Small intestine (tissue), 7 donors: ENCODE data around the gene ZHX3. TPM values are rescaled to one million over a fixed set of nuclear protein-coding genes. Genes with fewer than 3 reads are reported as not detected.
"Not testable (repeated sequence)": the region's sequence is repeated elsewhere in the genome, so short reads cannot be mapped to it uniquely, and the experiment has no call there.

ENCODE experiments used
- DNase-seq, 2 donors: peaks; one replicate each; pipeline versions ENCODE4 v3.0.0 to v3.0.0-alpha.2; 2013
- FAIRE-seq: peaks from 2 replicates; lab custom pipeline; 2012; peaks lifted over from hg19 to GRCh38; lab: Jason Lieb, UNC
- H3K27ac ChIP-seq, 3 donors: one replicate each; pipeline ENCODE4 v1.5.1; 2013; ENCODE audit warnings: low read length in 2 of 3, mild to moderate bottlenecking in 2 of 3, control low read depth in 1 of 3, inconsistent platforms in 1 of 3, low read depth in 1 of 3, moderate library complexity in 1 of 3
- H3K27me3 ChIP-seq, 3 donors: one replicate each; pipeline ENCODE4 v1.6.1; 2013; ENCODE audit warnings: low read length in 3 of 3, inconsistent platforms in 1 of 3; ENCODE audit not compliant: control insufficient read depth in 3 of 3, insufficient read depth in 3 of 3
- H3K36me3 ChIP-seq, 3 donors: one replicate each; pipeline ENCODE4 v1.6.1; 2013; ENCODE audit warnings: low read length in 3 of 3, inconsistent platforms in 1 of 3, low read depth in 1 of 3, mild to moderate bottlenecking in 1 of 3, moderate library complexity in 1 of 3; ENCODE audit not compliant: control insufficient read depth in 3 of 3, insufficient read depth in 2 of 3
- H3K4me1 ChIP-seq, 3 donors: one replicate each; pipeline ENCODE4 v1.6.1; 2013; ENCODE audit warnings: low read length in 2 of 3, inconsistent platforms in 1 of 3, low read depth in 1 of 3, mild to moderate bottlenecking in 1 of 3, moderate library complexity in 1 of 3; ENCODE audit not compliant: control insufficient read depth in 3 of 3, insufficient read depth in 2 of 3
- H3K4me3 ChIP-seq, 3 donors: one replicate each; pipeline ENCODE4 v1.5.1; 2013; ENCODE audit warnings: low read length in 3 of 3, control low read depth in 1 of 3, inconsistent platforms in 1 of 3, low read depth in 1 of 3, mild to moderate bottlenecking in 1 of 3, moderate library complexity in 1 of 3
- H3K9me3 ChIP-seq, 2 donors: one replicate each; pipeline ENCODE4 v1.6.1; 2013; ENCODE audit warnings: low read depth in 1 of 2, low read length in 1 of 2; ENCODE audit not compliant: control insufficient read depth in 2 of 2, insufficient read depth in 1 of 2
- WGBS, 3 donors: extraction: QIAGEN DNeasy Blood & Tissue Kit; methylation state at CpG; one replicate each; pipeline ENCODE4 v1.1.7; 2013; 5-methylcytosine and 5-hydroxymethylcytosine counted together
- polyA plus RNA-seq, 4 donors: library from polyadenylated mRNA; stranded (reverse) in 3 of 4; unstranded in 1 of 4; fragments of 200-250 nt in 3 of 4; fragments of 120-200 nt in 1 of 4; gene quantifications; one replicate each; pipeline versions ENCODE4 v1.2.1 to v1.2.3, GENCODE V29; 2013
- donor health status: healthy with polysubstance abuse.
- donor health status: control.
- donor health status: control.
- donor health status: Bipolar disorder and iron deficiency.
- donor health status: healthy.

The ZHX3 gene
- polyA plus RNA-seq, 4 donors: 6.0 to 18.3 (median 10.2) TPM

DNA sequence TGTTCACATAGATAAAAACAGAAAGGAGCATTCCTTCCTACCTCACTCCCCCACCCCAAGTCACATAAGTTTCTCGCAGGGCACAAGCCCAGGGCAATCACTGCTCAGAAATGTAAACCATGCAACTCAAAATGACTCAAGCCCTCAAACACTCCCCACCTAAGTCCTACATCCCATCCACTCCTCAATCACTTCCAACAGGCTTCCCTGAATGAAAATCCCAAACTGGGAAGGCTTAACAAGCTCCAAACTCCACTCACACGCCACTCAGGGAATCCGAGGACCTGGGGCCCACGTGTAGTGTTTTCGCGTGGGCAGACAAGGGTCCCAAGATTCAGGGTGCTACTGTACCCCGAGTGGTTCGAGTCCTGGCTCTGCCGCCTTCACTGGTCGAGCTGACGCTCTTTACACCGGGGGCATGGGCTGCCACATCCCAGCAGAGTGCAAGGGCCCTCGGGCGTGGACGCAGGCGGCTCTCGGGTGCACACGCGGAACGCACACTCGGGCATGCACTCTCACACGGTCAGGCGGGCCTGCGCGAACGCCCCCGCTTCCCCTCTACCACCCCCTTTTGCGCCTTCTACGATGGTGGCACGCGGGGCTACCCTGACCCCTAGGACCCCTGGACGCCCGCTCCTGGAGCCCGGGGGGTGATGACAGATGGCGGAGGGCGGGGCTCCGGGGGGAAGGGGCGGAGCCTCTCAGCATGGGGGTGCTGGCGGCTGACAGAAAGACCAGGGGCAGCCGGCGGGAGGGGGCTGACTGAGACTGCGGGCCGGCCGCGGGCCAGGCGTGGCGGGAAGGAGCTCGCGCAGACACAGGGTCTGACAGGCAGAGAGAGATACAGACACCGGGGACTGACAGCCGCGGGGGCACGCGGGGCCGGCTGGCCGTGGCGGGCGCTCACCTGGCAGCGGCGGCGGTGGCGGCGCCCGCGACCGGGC lies 657 bp downstream of the ZHX3 start:
- Histone ChIP-seq H3K4me3 (peak overlapping the region; percentile 84 to 93 (median 90)), H3K36me3 (peaks cover 0 to 2% (median 0%) of the 10 kb centered on the region in 3 donors), H3K27ac (peak overlapping the region; percentile 74 to 97 (median 80)), H3K9me3 (no peaks in the 10 kb centered on the region), H3K27me3 (peaks cover 0 to 2% (median 0%) of the 10 kb centered on the region in 3 donors), H3K4me1 (peaks cover 3 to 34% (median 4%) of the 10 kb centered on the region in 3 donors)
- FAIRE-seq (no peak), DNase-seq (peak; percentile 62 to 87)
- WGBS, 3 donors: 2 to 3% (median 2%) methylated on average over 31 to 66 of the region's 66 CpGs

DNA sequence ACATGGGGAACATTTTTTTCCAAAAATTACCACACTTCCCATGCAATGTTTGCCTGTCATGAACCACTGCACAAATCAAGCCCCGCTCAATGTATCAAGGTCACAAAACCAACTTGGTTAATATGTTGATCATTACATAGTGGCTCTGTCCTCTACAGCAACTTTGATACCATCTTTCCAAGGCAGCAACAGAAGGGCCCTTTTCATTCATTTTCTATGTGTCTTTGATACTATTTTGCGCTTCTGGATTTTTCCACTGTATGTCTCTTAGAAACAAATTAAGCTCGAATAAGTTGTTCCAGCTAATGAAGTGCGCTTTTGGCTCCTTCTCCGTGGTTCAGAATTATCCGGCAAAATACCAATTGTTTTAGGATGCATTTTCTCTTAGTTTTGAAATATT lies 1.5 kb downstream of the ZHX3 start:
- Histone ChIP-seq H3K9me3 (no peaks in the 10 kb centered on the region), H3K27ac (no peak overlapping the region), H3K4me3 (no peak overlapping the region), H3K4me1 (peaks cover 3 to 33% (median 4%) of the 10 kb centered on the region in 3 donors), H3K27me3 (peaks cover 0 to 2% (median 0%) of the 10 kb centered on the region in 3 donors), H3K36me3 (peaks cover 0 to 2% (median 0%) of the 10 kb centered on the region in 3 donors)
- DNase-seq (no peak), FAIRE-seq (no peak)
- WGBS, 3 donors: 74 to 76% (median 75%) methylated on average over 6 of the region's 6 CpGs

DNA sequence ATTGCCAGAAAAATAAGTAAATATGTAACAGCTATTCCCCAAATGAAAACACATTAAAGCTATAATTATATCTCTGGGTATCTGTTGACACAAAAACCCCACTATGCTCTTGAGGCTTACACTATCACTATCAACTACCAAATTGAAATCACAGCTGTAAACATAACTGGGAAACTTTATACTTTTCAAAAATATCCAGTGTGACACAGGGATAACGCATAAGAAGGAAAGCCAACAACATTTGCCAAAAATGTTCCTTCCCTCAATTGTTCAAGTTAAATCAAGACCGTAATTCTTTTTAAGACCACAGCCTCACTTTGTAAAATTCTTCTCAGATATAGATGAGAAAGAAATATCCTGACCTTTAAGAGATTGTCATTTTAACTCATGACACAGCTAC lies 3.1 kb downstream of the ZHX3 start:
- FAIRE-seq: no peak
- Histone ChIP-seq H3K4me3 (no peak overlapping the region), H3K27me3 (peaks cover 0 to 2% (median 0%) of the 10 kb centered on the region in 3 donors), H3K36me3 (peaks cover 0 to 2% (median 0%) of the 10 kb centered on the region in 3 donors), H3K9me3 (no peaks in the 10 kb centered on the region), H3K4me1 (peaks cover 3 to 23% (median 7%) of the 10 kb centered on the region in 3 donors), H3K27ac (no peak overlapping the region)
- WGBS, 3 donors: 69 to 95% (median 93%) methylated on average over 2 of the region's 2 CpGs
- DNase-seq: no peak

DNA sequence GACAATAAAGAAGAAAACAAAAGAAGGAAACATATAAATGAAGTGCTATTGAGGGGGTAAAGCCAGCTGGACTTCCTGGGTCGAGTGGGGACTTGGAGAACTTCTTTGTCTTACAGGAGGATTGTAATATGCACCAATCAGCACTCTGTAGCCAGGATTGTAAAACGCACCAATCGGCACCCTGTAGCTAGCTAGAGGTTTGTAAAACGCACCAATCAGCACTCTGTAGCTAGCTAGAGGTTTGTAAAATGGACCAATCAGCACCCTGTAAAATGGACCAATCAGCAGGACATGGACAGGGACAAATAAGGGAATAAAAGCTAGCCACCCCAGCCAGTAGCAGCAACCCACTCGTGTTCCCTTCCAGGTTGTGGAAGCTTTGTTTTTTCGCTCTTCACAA lies 5.5 kb downstream of the ZHX3 start:
- not testable (repeated sequence) for DNase-seq, H3K36me3 ChIP-seq, H3K27me3 ChIP-seq, FAIRE-seq, H3K27ac ChIP-seq, H3K9me3 ChIP-seq, H3K4me3 ChIP-seq
- peaks cover 3 to 28% (median 3%) of the 10 kb centered on the region in 3 donors for H3K4me1 ChIP-seq
- 87 to 91% (median 91%) methylated on average over 6 of the region's 6 CpGs for WGBS, 3 donors

DNA sequence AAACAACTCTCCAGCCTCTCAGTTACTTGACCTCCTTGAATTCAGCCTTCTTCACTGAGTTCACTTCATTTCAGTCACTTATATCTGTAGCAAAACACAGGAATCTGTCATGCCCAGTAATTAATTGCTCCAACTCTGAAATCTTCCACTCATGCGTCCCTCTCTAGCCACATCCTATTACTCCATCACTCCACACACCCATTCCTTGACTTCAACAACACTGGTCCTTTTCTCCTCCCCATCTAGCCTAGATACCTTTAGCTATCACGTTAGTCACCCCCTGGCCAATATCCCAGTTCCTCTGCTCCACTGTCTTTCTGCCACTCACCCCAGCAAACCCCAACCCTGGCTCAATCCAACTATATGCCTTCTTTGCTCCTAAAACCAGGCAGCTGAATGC lies 7.7 kb downstream of the ZHX3 start:
- 77 to 82% (median 81%) methylated on average over 2 of the region's 2 CpGs for WGBS, 3 donors
- H3K27ac ChIP-seq: no peak overlapping the region
- peaks cover 0 to 3% of the 10 kb centered on the region in 2 donors for H3K9me3 ChIP-seq
- DNase-seq (no peak), FAIRE-seq (no peak)
- peaks cover 0 to under 1% (median 0%) of the 10 kb centered on the region in 3 donors for H3K27me3 ChIP-seq
- no peak overlapping the region for H3K4me3 ChIP-seq
- H3K36me3 ChIP-seq: peaks cover 0 to 2% (median 0%) of the 10 kb centered on the region in 3 donors
- H3K4me1 ChIP-seq: peaks cover 0 to 21% (median 3%) of the 10 kb centered on the region in 3 donors

DNA sequence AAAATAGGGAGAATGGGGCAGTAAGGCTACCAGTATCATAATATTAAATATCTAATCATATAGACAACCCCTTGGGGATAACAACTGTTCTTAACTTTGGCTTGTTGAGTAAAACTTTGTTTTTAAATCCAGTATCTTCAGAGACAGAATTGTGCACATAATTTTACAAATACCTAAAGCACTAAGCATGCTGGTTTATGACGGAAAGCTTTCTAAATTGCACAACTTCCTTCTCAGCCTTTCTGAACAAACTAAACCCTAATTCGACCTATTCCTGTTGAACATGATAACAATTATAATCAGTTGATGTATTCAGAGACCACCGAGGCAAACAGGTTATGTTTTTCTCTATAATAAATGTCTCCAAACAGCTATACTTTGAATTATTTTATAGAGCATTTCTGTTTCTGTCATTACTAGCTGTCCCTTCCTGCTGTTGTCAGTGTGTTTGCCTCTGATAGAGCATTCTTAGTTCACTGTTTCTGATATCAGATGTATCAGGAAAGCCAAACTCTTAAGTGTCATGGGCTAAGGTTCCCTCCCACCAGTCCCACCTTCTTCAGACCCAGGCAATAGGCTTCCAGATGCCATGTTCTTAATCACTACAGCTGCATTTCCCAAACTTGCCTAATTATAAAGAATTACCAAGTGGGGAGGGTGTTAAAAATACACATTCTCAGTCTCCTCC lies 8.7 kb downstream of the ZHX3 start:
- Histone ChIP-seq H3K27me3 (no peaks in the 10 kb centered on the region), H3K4me1 (peaks cover 0 to 21% (median 3%) of the 10 kb centered on the region in 3 donors), H3K9me3 (peaks cover 0 to 3% of the 10 kb centered on the region in 2 donors), H3K27ac (peak overlapping the region in 2 of 3 donors; percentile 61 to 78), H3K4me3 (no peak overlapping the region), H3K36me3 (peaks cover 0 to 2% (median 0%) of the 10 kb centered on the region in 3 donors)
- peak; percentile 12 to 59 for DNase-seq
- no peak for FAIRE-seq
- 31 to 40% (median 33%) methylated on average over 3 of the region's 3 CpGs for WGBS, 3 donors

DNA sequence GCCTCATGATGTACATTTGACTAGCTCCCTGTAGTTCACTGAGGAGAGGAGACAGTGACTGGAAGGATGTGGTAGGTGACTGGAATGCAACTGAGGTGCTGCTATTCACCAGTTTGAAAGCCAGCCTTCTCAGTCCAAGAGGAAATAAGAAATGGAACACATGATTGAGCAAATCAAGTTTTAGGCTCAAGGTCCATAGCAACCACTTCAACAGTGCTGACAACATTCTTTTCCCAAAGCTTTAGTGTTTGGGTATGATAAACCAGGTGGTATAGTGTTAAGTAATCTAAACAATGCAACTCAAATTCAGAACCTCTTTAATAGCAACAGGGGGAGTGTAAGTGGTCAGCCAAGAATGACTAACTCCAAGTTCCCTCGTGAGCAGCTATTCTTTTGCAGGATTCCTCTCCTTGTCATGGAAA lies 9.2 kb downstream of the ZHX3 start:
- Histone ChIP-seq H3K27me3 (no peaks in the 10 kb centered on the region), H3K9me3 (peaks cover 0 to 3% of the 10 kb centered on the region in 2 donors), H3K36me3 (peaks cover 0 to 2% (median 0%) of the 10 kb centered on the region in 3 donors), H3K4me3 (no peak overlapping the region), H3K4me1 (peaks cover 0 to 21% (median 3%) of the 10 kb centered on the region in 3 donors), H3K27ac (peak overlapping the region in 2 of 3 donors; percentile 62 to 78)
- WGBS, 3 donors: 13 to 25% (median 17%) methylated on average over 1 of the region's 1 CpG
- DNase-seq: peak; percentile 74 to 75
- no peak for FAIRE-seq

DNA sequence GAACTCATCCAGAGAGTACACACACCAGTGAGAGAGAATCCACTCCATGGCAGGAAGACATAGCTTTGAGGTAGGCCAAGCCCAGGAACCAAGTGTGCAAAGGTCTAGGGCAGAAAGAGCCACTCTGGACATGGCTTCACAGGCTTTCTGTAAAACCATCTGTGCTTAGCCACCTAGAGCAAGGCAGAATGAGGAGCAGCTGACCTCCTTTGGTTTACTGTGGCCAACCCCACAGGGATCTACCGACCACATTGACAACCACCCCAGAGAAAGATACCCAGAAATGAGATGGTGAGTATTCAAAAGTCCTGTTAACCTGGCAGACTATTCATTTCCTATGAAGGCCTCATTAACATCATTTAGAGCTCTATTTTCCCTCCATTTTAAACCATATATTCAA lies 10.5 kb downstream of the ZHX3 start:
- DNase-seq (no peak), FAIRE-seq (no peak)
- H3K9me3 ChIP-seq: peaks cover 0 to 3% of the 10 kb centered on the region in 2 donors
- H3K27ac ChIP-seq: no peak overlapping the region
- no peaks in the 10 kb centered on the region for H3K27me3 ChIP-seq
- peaks cover 0 to 21% (median 3%) of the 10 kb centered on the region in 3 donors for H3K4me1 ChIP-seq
- no peaks in the 10 kb centered on the region for H3K36me3 ChIP-seq
- no peak overlapping the region for H3K4me3 ChIP-seq
- 75 to 96% (median 88%) methylated on average over 1 of the region's 1 CpG for WGBS, 3 donors
